Testis (tissue), 5 donors: ENCODE data around the gene EXOG. TPM values are rescaled to one million over a fixed set of nuclear protein-coding genes. Genes with fewer than 3 reads are reported as not detected.

Source experiments
- DNase-seq: peaks from one replicate; pipeline ENCODE4 v3.0.0-alpha.2; 2019
- H3K27ac ChIP-seq, 2 donors: fragments of 200-600 bp; sonication (generic); one replicate each; pipeline ENCODE4 v1.5.1; 2019
- H3K27me3 ChIP-seq: fragments of 200-600 bp; sonication (generic); one replicate; pipeline ENCODE4 v1.5.1; 2019
- H3K36me3 ChIP-seq: fragments of 200-600 bp; sonication (generic); one replicate; pipeline ENCODE4 v1.5.1; 2017; ENCODE audit warnings: low read depth; ENCODE audit errors: missing control alignments
- H3K4me1 ChIP-seq: fragments of 200-600 bp; sonication (generic); one replicate; pipeline ENCODE4 v1.5.1; 2019
- H3K4me3 ChIP-seq, 2 donors: fragments of 200-600 bp; sonication (generic); one replicate each; pipeline ENCODE4 v1.5.1; 2017 to 2019
- H3K9me3 ChIP-seq: fragments of 200-600 bp; sonication (generic); one replicate; pipeline ENCODE4 v1.5.1; 2017
- CTCF ChIP-seq, 3 experiments: fragments of 450-650 bp in 2 of 3; fragments of 200-600 bp in 1 of 3; sonication (generic) in 1 of 3; IDR thresholded peaks; one replicate each; pipeline ENCODE4 v1.5.1; 2016 to 2019; ENCODE audit warnings: antibody characterized with exemption in 3 of 3, mild to moderate bottlenecking in 2 of 3, moderate library complexity in 1 of 3
- POLR2A ChIP-seq: fragments of 450-650 bp; IDR thresholded peaks from one replicate; pipeline ENCODE4 v1.6.1; 2017; ENCODE audit warnings: antibody characterized with exemption, mild to moderate bottlenecking, moderate library complexity
- WGBS, 2 donors: methylation state at CpG; one replicate each; pipeline ENCODE4 v1.1.5; 2018; 5-methylcytosine and 5-hydroxymethylcytosine counted together
- intact Hi-C: fragments of 100-400 bp; cut with DNase I; formaldehyde crosslinking; loops from one replicate; pipeline ENCODE4 v1.15.1; 2023; ENCODE audit warnings: low total_unique reads
- long read RNA-seq, 2 donors: transcript quantifications; one replicate each; lab custom pipeline, GENCODE V29; 2026
- polyA plus RNA-seq: library from polyadenylated mRNA; stranded (reverse); fragments of 350-450 nt; fragmentation: Illumina TruSeq; extraction: RNeasy Lipid Tissue Mini Kit (QIAGEN cat#74804); gene quantifications from one replicate; pipeline ENCODE4 v1.2.3, GENCODE V29; 2014; ENCODE audit warnings: low read depth, low replicate concordance; ENCODE audit not compliant: insufficient read depth
- total RNA-seq, 2 donors: library from RNA; depleted of rRNA; stranded (reverse); fragments of >200 nt; gene quantifications; one replicate each; pipeline ENCODE4 v1.2.3, GENCODE V29; 2016

The EXOG gene
- 10 to 100 TPM; 15.7 to 17.3 TPM for total RNA-seq
- polyA plus RNA-seq: 14.8 TPM
- long read RNA-seq, donor 1, partial matches to known transcripts: 0 of 3 reads
- long read RNA-seq, donor 1, other reads (novel, unspliced or antisense): 0 of 3 reads
- long read RNA-seq, donor 2, partial matches to known transcripts: 0 of 2 reads
- long read RNA-seq, donor 2, other reads (novel, unspliced or antisense): 0 of 2 reads

GRCh38 chr3:38496131-38496910, at the start of gene EXOG:
Gene EXOG, plus strand, starts transcription at chr3:38496340. Its CDS starts 28 bp downstream, at chr3:38496368.
- Histone ChIP-seq H3K27me3 (no peaks in the 10 kb centered on the region), H3K36me3 (no peaks in the 10 kb centered on the region), H3K4me3 (peak within 1 kb of the TSS; percentile 74 to 88), H3K27ac (peak within 1 kb of the TSS; percentile 72 to 79), H3K9me3 (no peaks in the 10 kb centered on the region), H3K4me1 (no peaks in the 10 kb centered on the region)
- intact Hi-C loops: no loop called here
- TF ChIP-seq CTCF (IDR thresholded peaks at IDR 0.05): peak; percentile 69 to 91 (median 87)
- no peak for TF ChIP-seq POLR2A
- 1 to 2% methylated on average over 23 to 51 of the region's 53 CpGs for whole genome bisulfite sequencing, 2 donors
- peak; percentile 92 for DNase-seq

- no peak for TF ChIP-seq CTCF (IDR thresholded peaks at IDR 0.05)
- TF ChIP-seq POLR2A: no peak
Measured at GRCh38 chr3:38446812-38447211, 49.3 kb upstream of the EXOG start.

GRCh38 chr3:38450853-38451252, 45.3 kb upstream of the EXOG start:
- 63 to 71% methylated on average over 3 of the region's 3 CpGs for WGBS, 2 donors
- Histone ChIP-seq H3K27ac (peak overlapping the region in 1 of 2 donors; percentile 47), H3K4me1 (peaks cover 13% of the 10 kb centered on the region), H3K36me3 (no peaks in the 10 kb centered on the region), H3K9me3 (no peaks in the 10 kb centered on the region), H3K4me3 (no peak overlapping the region), H3K27me3 (no peaks in the 10 kb centered on the region)
- TF ChIP-seq CTCF (IDR thresholded peaks at IDR 0.05) (no peak), POLR2A (no peak)
- peak; percentile 55 for DNase-seq
- intact Hi-C loops: no loop called here

More at GRCh38 chr3:38446812-38447211, 49.3 kb upstream of the EXOG start:
- Histone ChIP-seq H3K36me3 (no peaks in the 10 kb centered on the region), H3K4me1 (peaks cover 4% of the 10 kb centered on the region), H3K9me3 (no peaks in the 10 kb centered on the region), H3K27ac (no peak overlapping the region), H3K27me3 (no peaks in the 10 kb centered on the region), H3K4me3 (no peak overlapping the region)
- intact Hi-C loops: no loop called here
- DNase-seq: no peak

- WGBS, 2 donors: 8 to 31% methylated on average over 12 to 44 of the region's 48 CpGs
- intact Hi-C loops: no loop called here
Measured at GRCh38 chr3:38453075-38453912, 42.8 kb upstream of the EXOG start, which contains the start of gene ACVR2B. Gene ACVR2B, plus strand, starts transcription at chr3:38453890. Its CDS starts 433 bp downstream, at chr3:38454323.

More at GRCh38 chr3:38453075-38453912, 42.8 kb upstream of the EXOG start, which contains the start of gene ACVR2B:
- no peaks in the 10 kb centered on the region for H3K36me3 ChIP-seq
- no peak for TF ChIP-seq POLR2A
- TF ChIP-seq CTCF (IDR thresholded peaks at IDR 0.05): no peak
- H3K27ac ChIP-seq: peak within 1 kb of the TSS; percentile 94 to 95
- DNase-seq: peak; percentile 96
- H3K4me3 ChIP-seq: peak within 1 kb of the TSS; percentile 89 to 90
- H3K27me3 ChIP-seq: no peaks in the 10 kb centered on the region
- H3K4me1 ChIP-seq: peaks cover 35% of the 10 kb centered on the region
- no peaks in the 10 kb centered on the region for H3K9me3 ChIP-seq
